Transverse colon (tissue), 3 donors: ENCODE measurements around the gene NUDT16.

ENCODE experiments used
- EP300 ChIP-seq: sonication (generic); formaldehyde crosslinking; IDR thresholded peaks from one replicate; pipeline ENCODE4 v1.6.1; 2017; ENCODE audit warnings: antibody characterized with exemption, low read depth
- POLR2A ChIP-seq: fragments of 450-650 bp; IDR thresholded peaks from one replicate; pipeline ENCODE4 v1.6.1; 2016; ENCODE audit warnings: antibody characterized with exemption, mild to moderate bottlenecking, moderate library complexity
- TF ChIP-seq, protein P1 (sequence below), 5 experiments: fragments of 200-600 bp in 3 of 5; fragments of 450-650 bp in 2 of 5; sonication (generic) in 3 of 5; IDR thresholded peaks; 1 replicate in 2 of 5; 2 replicates in 3 of 5; pipeline ENCODE4 v1.5.1; 2016 to 2017; ENCODE audit warnings: antibody characterized with exemption in 5 of 5, inconsistent platforms in 3 of 5, mild to moderate bottlenecking in 2 of 5, moderate library complexity in 1 of 5

DNA sequence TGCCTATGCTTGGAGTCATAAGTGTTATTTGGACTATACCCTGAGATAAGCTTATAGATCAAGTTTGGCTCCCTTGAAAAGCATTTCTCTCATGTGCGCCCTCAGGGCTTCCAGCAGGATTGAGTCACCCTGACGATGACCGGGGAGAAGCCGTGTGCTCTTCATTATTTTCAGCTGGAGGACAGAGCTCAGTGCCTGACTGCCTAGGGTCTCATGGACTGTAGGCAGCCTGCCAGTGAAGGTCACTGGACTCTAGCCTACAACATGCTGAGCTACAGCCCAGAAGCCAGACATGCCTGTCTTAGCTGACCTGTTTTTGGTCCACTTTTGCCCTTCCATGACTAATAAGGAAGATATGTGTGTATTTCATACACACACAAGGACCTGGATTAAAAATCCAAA is 31.6 kb upstream of the NUDT16 start:
- TF ChIP-seq, protein P1, sequence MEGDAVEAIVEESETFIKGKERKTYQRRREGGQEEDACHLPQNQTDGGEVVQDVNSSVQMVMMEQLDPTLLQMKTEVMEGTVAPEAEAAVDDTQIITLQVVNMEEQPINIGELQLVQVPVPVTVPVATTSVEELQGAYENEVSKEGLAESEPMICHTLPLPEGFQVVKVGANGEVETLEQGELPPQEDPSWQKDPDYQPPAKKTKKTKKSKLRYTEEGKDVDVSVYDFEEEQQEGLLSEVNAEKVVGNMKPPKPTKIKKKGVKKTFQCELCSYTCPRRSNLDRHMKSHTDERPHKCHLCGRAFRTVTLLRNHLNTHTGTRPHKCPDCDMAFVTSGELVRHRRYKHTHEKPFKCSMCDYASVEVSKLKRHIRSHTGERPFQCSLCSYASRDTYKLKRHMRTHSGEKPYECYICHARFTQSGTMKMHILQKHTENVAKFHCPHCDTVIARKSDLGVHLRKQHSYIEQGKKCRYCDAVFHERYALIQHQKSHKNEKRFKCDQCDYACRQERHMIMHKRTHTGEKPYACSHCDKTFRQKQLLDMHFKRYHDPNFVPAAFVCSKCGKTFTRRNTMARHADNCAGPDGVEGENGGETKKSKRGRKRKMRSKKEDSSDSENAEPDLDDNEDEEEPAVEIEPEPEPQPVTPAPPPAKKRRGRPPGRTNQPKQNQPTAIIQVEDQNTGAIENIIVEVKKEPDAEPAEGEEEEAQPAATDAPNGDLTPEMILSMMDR (IDR thresholded peaks at IDR 0.05), result no peak
- TF ChIP-seq POLR2A (no peak), EP300 (no peak)
